Measurements from ENCODE around the gene ALDH9A1. TPM values are rescaled to one million over a fixed set of nuclear protein-coding genes. Genes with fewer than 3 reads are reported as not detected.

The ALDH9A1 gene
- total and polyA plus RNA-seq, 10 of the 15 experiments (the other 5 are each of a cell fraction or from before 2014, with no cell fraction given): 25.7 to 106 (median 36.3) TPM

GRCh38 chr1:165634154-165634921, 64.0 kb downstream of the ALDH9A1 start (continued):
- TF ChIP-seq JUND (IDR thresholded peaks at IDR 0.05; ENCODE audit: low read depth, low read length) (no peak), MAX (IDR thresholded peaks at IDR 0.05; ENCODE audit: low read depth, low read length) (no peak), RAD21 (IDR thresholded peaks at IDR 0.05; ENCODE audit: insufficient read depth, low read depth, low read length) (no peak), NR2C2 (IDR thresholded peaks at IDR 0.05; ENCODE audit: borderline replicate concordance, control insufficient read depth, insufficient read length, low read depth) (no peak), NFIC (IDR thresholded peaks at IDR 0.05; ENCODE audit: low read depth, low read length) (no peak), SP1 (IDR thresholded peaks at IDR 0.05; ENCODE audit: low read depth, low read length) (no peak), TCF3 (IDR thresholded peaks at IDR 0.05; ENCODE audit: borderline replicate concordance, insufficient read depth, low read depth, low read length) (no peak), SPI1 (IDR thresholded peaks at IDR 0.05; ENCODE audit: borderline replicate concordance, insufficient read depth, low read depth, low read length) (no peak), SKIL (IDR thresholded peaks at IDR 0.05; ENCODE audit: low read depth, poor library complexity, severe bottlenecking) (no peak), NFXL1 (IDR thresholded peaks at IDR 0.05; ENCODE audit: borderline replicate concordance) (no peak), ATF7 (IDR thresholded peaks at IDR 0.05; ENCODE audit: low read depth) (no peak)

All from GM12878 (cell line).